PFSK-1 (cell line): ENCODE data around the gene CCDC14.

Experiments used
- POLR2AphosphoS5 ChIP-seq: IDR thresholded peaks from 2 replicates; pipeline ENCODE4 v1.6.1; 2012; ENCODE audit warnings: low read depth, mild to moderate bottlenecking, control low read depth, low read length, moderate library complexity
- SIN3A ChIP-seq: IDR thresholded peaks from 2 replicates; pipeline ENCODE4 v1.6.1; 2012; ENCODE audit warnings: mild to moderate bottlenecking, low read length, moderate library complexity, borderline replicate concordance; ENCODE audit not compliant: insufficient read depth
- TAF1 ChIP-seq: IDR thresholded peaks from 2 replicates; pipeline ENCODE4 v1.6.1; 2012; ENCODE audit warnings: low read length, control low read depth, borderline replicate concordance; ENCODE audit not compliant: insufficient read depth
- TF ChIP-seq, protein P1 (sequence below), 2 experiments: IDR thresholded peaks; 2 replicates each; pipeline versions ENCODE4 v1.6.1 to v1.8.0; 2011 to 2012; ENCODE audit warnings: low read depth in 2 of 2, low read length in 2 of 2, control low read depth in 1 of 2, inconsistent platforms in 1 of 2, mild to moderate bottlenecking in 1 of 2, moderate library complexity in 1 of 2; ENCODE audit not compliant: insufficient read depth in 1 of 2

DNA sequence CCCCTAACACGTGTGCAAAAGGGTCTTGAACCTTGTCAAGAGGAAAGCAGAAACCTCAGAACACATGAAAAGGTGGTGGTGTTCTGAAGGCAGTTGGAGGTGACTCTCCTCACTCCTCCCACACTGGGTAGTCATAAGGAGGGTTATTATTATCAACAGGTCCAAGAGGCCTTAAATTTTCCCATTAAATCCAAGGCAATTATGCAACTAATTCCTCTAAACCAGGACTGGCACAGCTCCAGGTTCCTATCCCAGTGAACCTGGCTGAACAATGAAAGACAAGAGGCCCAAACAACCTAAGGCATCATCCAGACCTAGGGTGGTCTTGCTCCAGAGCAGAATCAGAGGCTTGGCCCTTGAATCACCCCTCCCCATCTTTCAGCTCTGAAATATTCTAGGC, 91.9 kb downstream of the CCDC14 start:
- TF ChIP-seq TAF1 (no peak), SIN3A (no peak), POLR2AphosphoS5 (no peak)
- TF ChIP-seq, protein P1, sequence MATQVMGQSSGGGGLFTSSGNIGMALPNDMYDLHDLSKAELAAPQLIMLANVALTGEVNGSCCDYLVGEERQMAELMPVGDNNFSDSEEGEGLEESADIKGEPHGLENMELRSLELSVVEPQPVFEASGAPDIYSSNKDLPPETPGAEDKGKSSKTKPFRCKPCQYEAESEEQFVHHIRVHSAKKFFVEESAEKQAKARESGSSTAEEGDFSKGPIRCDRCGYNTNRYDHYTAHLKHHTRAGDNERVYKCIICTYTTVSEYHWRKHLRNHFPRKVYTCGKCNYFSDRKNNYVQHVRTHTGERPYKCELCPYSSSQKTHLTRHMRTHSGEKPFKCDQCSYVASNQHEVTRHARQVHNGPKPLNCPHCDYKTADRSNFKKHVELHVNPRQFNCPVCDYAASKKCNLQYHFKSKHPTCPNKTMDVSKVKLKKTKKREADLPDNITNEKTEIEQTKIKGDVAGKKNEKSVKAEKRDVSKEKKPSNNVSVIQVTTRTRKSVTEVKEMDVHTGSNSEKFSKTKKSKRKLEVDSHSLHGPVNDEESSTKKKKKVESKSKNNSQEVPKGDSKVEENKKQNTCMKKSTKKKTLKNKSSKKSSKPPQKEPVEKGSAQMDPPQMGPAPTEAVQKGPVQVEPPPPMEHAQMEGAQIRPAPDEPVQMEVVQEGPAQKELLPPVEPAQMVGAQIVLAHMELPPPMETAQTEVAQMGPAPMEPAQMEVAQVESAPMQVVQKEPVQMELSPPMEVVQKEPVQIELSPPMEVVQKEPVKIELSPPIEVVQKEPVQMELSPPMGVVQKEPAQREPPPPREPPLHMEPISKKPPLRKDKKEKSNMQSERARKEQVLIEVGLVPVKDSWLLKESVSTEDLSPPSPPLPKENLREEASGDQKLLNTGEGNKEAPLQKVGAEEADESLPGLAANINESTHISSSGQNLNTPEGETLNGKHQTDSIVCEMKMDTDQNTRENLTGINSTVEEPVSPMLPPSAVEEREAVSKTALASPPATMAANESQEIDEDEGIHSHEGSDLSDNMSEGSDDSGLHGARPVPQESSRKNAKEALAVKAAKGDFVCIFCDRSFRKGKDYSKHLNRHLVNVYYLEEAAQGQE (IDR thresholded peaks at IDR 0.05; ENCODE audit: insufficient read depth in 1 of 2, low read depth in 2 of 2, low read length in 2 of 2) = no peak
